ENCODE data around the gene SMC2.

SMC2 gene

DNA sequence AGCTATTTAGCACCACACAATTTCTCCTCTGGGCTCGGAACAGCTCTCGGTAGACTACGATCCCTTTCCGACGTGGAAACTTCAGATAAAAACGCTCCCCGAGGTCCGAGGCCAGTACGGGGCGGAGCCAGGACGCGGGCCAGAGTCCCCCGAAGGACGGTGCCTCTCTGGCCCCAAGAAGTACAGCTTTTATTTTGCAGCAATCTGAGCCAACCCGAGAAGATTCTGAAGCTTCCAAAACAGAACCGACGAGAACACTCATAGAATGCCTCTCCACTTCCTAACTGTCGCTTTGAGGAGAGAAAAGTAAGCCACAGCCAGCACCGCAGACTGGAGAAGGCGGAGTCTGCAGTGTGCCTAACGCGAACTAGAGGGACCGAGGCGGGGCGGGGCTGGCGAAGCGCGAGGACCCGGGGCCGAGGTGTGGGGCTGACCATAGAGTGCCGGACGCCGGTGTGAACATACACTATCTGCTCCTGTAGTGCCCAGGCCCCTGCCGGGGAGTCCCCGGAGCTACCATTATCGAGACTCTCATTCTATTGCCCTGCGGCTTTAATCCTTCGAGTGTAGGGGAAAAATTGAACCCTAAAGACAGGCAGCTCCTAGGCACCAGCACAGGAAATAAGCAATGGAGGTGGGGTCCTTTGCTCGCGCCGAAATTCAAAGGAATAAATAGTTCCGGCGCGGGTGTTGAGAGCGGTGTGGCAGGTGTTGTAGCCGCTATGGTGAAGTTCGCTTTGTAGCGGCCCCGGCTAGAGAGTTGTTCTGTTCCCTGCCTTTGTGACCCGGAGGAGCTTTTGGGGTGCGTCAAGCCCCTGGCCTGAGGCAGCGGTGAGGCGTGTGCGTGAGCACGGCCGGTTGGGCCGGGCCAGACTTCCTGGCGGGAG, at the start of gene SMC2:
Gene SMC2 (plus strand): TSS at position 663 of the 887 bp plus-strand sequence. CDS start 1,076 bp downstream, outside the sequence.
- TF ChIP-seq GATA2 (IDR thresholded peaks at IDR 0.05; ENCODE audit: low read depth, low read length), result no peak
- TF ChIP-seq GATA3 (IDR thresholded peaks at IDR 0.05; ENCODE audit: low read depth, low read length), result no peak

DNA sequence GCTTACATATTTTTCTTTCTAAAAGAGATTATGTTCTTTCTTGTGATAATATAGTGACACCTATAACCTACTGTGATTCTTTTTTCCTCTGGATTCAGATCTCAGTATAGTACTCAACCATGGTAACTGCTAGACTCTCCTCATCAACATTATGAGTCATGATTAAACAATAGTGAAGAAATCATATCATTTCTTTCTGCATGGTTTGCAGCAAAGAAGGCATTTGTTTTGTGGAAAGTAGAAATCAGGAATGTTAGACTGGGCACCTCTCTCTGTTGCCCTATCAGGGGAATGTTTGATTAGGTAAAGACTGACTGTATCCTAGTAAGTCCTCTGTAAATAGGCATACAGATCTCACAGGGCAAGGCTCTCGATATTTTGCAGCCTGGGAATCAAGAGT, 25.6 kb upstream of the SMC2 start:
- TF ChIP-seq GATA2 (IDR thresholded peaks at IDR 0.05; ENCODE audit: low read depth, low read length) (no peak), GATA3 (IDR thresholded peaks at IDR 0.05; ENCODE audit: low read depth, low read length) (no peak)

DNA sequence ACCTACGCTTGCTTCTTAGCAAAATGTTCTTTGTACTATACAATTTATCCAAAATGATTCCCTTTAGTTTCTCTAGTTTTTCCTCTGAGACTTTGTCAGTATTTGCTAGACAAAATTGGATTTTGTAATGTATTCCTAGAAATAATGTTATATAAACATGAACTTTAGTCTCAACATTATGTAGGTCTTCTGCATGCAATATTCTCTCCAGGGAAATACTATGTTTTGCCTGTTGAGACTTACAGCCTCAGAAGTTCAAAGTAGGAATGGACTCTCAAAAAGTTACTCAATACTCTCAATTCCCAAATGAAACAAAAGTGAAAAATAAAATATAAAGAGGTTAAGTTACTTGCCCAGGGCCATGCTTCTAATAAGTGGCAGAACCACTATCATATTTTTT, 24.8 kb upstream of the SMC2 start:
- TF ChIP-seq GATA3 (IDR thresholded peaks at IDR 0.05; ENCODE audit: low read depth, low read length) (no peak), GATA2 (IDR thresholded peaks at IDR 0.05; ENCODE audit: low read depth, low read length) (no peak)

DNA sequence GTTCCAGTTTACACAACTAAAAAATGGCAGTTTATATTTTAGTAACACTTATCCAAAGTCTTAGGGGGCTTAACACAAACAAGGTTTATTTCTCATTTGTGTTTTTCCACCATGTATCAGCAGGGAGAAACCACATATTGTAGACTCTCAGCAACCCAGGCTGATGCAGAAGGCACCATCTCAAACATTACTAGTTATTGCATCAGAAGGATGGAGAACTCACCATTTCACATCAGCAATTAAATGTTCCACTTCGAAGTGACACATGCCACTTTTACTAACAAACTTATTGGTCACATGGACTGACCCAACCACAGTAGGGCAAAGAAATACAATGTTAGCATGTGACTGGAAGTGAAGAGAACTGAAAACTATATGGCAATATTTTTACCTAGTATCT, 22.5 kb upstream of the SMC2 start:
- TF ChIP-seq GATA3 (IDR thresholded peaks at IDR 0.05; ENCODE audit: low read depth, low read length) (no peak), GATA2 (IDR thresholded peaks at IDR 0.05; ENCODE audit: low read depth, low read length) (no peak)

- TF ChIP-seq GATA2 (IDR thresholded peaks at IDR 0.05; ENCODE audit: low read depth, low read length) (no peak), GATA3 (IDR thresholded peaks at IDR 0.05; ENCODE audit: low read depth, low read length) (no peak)
Measured at GRCh38 chr9:104073098-104073769, 20.9 kb upstream of the SMC2 start.

DNA sequence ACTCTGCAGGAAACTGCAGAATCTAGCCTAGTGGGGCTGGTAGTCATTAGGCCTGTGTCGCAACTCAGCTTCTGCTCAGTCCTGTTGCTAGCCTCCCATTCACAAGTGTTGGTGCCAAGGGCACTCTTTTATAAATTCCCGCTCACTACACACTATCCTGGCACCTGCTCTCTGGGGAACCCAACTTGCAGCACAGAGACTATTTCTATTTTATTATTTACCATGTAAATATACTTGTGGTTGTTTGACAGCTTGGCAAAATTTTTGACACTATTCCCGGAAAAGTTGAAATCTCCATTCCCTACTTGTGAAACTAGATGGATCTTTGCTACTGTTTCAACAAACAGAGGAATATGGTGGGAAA, 20.4 kb upstream of the SMC2 start:
- no peak for TF ChIP-seq GATA2 (IDR thresholded peaks at IDR 0.05; ENCODE audit: low read depth, low read length)
- no peak for TF ChIP-seq GATA3 (IDR thresholded peaks at IDR 0.05; ENCODE audit: low read depth, low read length)

DNA sequence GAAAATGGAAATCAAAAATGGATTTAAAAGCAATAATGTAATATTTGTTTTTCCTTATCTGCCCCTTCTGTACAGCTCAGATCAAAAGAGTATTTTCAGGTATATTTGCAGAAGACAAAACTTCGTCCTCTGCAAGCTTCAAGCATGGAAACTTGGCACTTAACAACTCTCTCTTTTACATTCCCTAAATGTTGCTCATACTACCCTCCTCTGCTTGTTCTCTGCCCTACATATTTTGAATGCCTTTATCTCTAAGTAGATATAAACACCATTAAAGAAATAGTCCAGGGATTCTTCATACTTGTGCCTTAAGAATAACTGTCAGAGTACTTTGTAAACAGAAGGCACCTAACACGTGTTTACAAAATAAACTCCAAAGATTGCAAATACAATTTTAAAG, 19.2 kb upstream of the SMC2 start:
- TF ChIP-seq GATA2 (IDR thresholded peaks at IDR 0.05; ENCODE audit: low read depth, low read length) (no peak), GATA3 (IDR thresholded peaks at IDR 0.05; ENCODE audit: low read depth, low read length) (no peak)

DNA sequence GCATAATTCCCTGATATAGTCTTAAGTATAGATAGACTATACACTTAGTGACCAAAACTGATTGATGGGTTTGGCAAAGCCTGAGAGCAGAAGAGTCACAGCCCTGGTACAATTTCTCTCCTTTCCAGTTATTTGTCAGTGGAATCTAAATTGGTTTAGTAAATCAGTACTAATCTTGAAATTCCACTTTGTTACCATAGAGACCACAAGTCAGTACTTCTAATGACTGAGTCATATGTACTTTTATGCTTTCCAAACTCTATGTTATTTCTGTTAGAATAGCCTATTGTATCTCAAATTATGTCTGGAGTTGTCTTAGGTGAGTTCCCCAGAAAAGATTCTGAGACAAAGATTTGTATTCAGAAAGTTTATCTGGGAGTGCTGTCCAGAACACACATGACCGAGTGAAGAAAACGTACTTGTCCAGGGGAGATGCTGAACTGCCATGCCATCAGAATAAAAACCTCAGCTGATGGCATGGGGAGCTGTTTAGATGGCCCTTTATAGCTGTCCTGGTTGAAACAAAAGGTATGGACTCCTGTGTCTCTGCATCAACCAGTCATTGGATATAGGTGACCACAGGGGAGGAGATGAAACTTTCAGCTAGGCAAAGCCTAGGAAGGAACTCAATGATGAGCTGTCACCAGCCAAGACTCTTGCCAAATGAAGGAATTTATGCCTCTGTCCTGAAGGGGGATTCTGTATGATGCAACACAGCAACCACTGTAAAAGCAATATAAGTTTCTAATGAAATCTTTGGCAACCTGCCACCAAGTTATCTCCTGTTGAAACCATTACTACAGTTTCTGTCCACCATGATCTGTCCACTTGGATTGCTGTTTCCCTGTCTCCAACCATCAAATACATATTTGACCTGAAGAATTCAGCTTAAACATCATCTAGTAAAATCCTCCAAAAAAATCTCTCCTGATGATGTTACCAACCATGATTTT, 18.0 kb upstream of the SMC2 start:
- TF ChIP-seq GATA3 (IDR thresholded peaks at IDR 0.05; ENCODE audit: low read depth, low read length) (no peak), GATA2 (IDR thresholded peaks at IDR 0.05; ENCODE audit: low read depth, low read length) (no peak)

GRCh38 chr9:104078596-104078995, 15.5 kb upstream of the SMC2 start:
- no peak for TF ChIP-seq GATA3 (IDR thresholded peaks at IDR 0.05; ENCODE audit: low read depth, low read length)

GRCh38 chr9:104080983-104081382, 13.1 kb upstream of the SMC2 start:
- no peak for TF ChIP-seq GATA2 (IDR thresholded peaks at IDR 0.05; ENCODE audit: low read depth, low read length)
- TF ChIP-seq GATA3 (IDR thresholded peaks at IDR 0.05; ENCODE audit: low read depth, low read length), result no peak

- no peak for TF ChIP-seq GATA2 (IDR thresholded peaks at IDR 0.05; ENCODE audit: low read depth, low read length)
- no peak for TF ChIP-seq GATA3 (IDR thresholded peaks at IDR 0.05; ENCODE audit: low read depth, low read length)
Measured at GRCh38 chr9:104082168-104082567, 11.9 kb upstream of the SMC2 start.

GRCh38 chr9:104085525-104085924, 8.6 kb upstream of the SMC2 start:
- TF ChIP-seq GATA2 (IDR thresholded peaks at IDR 0.05; ENCODE audit: low read depth, low read length) (no peak), GATA3 (IDR thresholded peaks at IDR 0.05; ENCODE audit: low read depth, low read length) (no peak)

GRCh38 chr9:104087894-104088293, 6.2 kb upstream of the SMC2 start:
- TF ChIP-seq GATA3 (IDR thresholded peaks at IDR 0.05; ENCODE audit: low read depth, low read length), result no peak
- no peak for TF ChIP-seq GATA2 (IDR thresholded peaks at IDR 0.05; ENCODE audit: low read depth, low read length)

- no peak for TF ChIP-seq GATA3 (IDR thresholded peaks at IDR 0.05; ENCODE audit: low read depth, low read length)
- no peak for TF ChIP-seq GATA2 (IDR thresholded peaks at IDR 0.05; ENCODE audit: low read depth, low read length)
Measured at GRCh38 chr9:104088416-104088815, 5.7 kb upstream of the SMC2 start.
